GM21390 (cell line): Measurements from ENCODE around the gene IFNA17.
"Not testable (repeated sequence)": the region's sequence is repeated elsewhere in the genome, so short reads cannot be mapped to it uniquely, and the experiment has no call there.

Experiments
- ATAC-seq: cut with Tn5 transposase; IDR thresholded peaks from one replicate; pipeline ENCODE4 v1.9.1; 2021; ENCODE audit not compliant: unreplicated experiment

IFNA17 gene

GRCh38 chr9:21210782-21211181 lies 17.2 kb downstream of the IFNA17 start:
- ATAC-seq, result not testable (repeated sequence)

DNA sequence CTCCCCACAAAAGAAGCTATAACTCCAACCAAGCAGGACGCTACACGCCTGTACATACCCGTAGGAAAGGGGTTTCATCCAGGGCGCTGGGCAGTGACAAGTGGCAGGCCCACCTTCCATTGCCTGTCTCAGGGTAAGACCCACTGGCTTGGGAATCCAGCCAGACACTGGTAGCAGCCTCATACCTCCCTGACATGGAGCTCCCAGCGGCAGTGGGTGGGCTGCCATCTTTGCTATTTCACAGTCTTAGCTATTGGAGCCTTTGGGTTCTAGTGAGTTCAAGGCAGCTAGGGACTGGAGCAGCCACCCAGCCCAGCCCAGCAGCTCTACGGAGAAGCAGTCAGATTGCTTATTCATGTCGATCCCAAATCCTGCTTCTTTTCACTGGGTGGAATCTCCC lies 17.7 kb downstream of the IFNA17 start:
- ATAC-seq, result no peak

GRCh38 chr9:21207043-21207442 lies 21.0 kb downstream of the IFNA17 start, which contains the start of gene IFNA10:
Gene IFNA10, minus strand, starts transcription at chr9:21207143. Its CDS starts 46 bp downstream, at chr9:21207097.
- ATAC-seq, result not testable (repeated sequence)

DNA sequence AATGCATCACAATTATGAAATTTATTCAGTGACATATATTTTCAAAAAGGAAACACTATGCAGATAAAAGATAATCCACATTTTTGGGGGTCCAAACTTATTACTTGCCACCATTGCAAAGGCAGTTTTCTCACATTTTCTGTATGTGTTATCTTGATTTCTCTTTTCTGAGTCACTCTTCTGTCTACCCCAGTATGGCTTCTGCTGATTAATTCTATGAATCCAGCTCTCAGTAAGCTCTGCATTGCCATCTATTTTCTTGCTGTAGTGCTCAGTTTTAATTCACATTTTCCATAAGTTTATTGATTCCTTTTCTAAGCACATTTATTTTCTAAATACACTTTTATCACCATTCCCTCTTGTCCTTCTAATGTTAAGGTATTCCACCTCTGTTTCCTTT lies 22.8 kb downstream of the IFNA17 start:
- ATAC-seq, result no peak

DNA sequence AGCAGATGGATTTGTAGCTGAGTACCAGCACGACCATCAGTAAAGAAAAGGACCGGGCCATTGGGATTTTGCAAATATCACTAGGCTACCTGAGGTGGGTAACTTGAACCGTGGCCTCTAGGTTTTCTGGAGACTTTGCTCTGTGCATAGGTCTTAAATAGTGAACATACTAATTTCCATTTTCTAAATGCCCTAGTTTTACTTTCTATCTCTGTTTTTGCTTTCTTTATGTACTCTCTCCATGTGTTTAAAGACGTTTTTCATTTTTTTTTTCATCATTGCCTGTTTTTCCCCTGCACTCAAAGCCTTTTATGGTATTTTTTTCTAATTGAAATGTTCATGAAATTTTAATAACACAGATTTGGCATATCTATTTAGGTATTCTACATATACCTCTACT lies 25.9 kb downstream of the IFNA17 start, which contains the start of gene IFNA7:
IFNA7 (minus strand) TSS at position 101 of the 400 bp plus-strand sequence; CDS start at position 61, 40 bp downstream.
- ATAC-seq, result not testable (repeated sequence)

GRCh38 chr9:21194867-21195776 lies 32.9 kb downstream of the IFNA17 start:
- ATAC-seq, result peak; percentile 92

- ATAC-seq, result not testable (repeated sequence)
These were observed 40.5 kb downstream of the IFNA17 start, which contains the start of gene IFNA4 for GRCh38 chr9:21187487-21187886. Gene IFNA4, minus strand, starts transcription at chr9:21187587. Its CDS starts 56 bp downstream, at chr9:21187531.

- peak; percentile 94 for ATAC-seq
These were observed 44.9 kb downstream of the IFNA17 start for GRCh38 chr9:21182810-21183736.
